ENCODE results near the gene CPSF4L. TPM values are rescaled to one million over a fixed set of nuclear protein-coding genes. Genes with fewer than 3 reads are reported as not detected.
A peak's percentile ranks its signal among the peaks of the same experiment; 100 is the strongest.

The CPSF4L gene
- total and polyA plus RNA-seq, 11 donors, result not detected

GRCh38 chr17:73203788-73204479 lies 57.7 kb downstream of the CPSF4L start:
- H3K36me3 ChIP-seq, result peaks cover 0 to 100% (median 98%) of the 10 kb centered on the region in 9 donors
- H3K4me1 ChIP-seq, result peaks cover 0 to 37% (median 17%) of the 10 kb centered on the region in 12 donors
- intact Hi-C loops (cut with DNase I), result no loop called here
- H3K4me3 ChIP-seq, result no peak overlapping the region
- WGBS, 4 donors, result 77 to 84% (median 80%) methylated on average over 10 of the region's 10 CpGs
- DNase-seq, result no peak
- no peak for TF ChIP-seq POLR2A (IDR thresholded peaks at IDR 0.05)
- TF ChIP-seq CTCF (IDR thresholded peaks at IDR 0.05), result no peak
- no peak for ATAC-seq
- no peaks in the 10 kb centered on the region for H3K27me3 ChIP-seq
- H3K27ac ChIP-seq, result peak overlapping the region in 9 of 12 donors; percentile 9 to 76 (median 58)
- no peaks in the 10 kb centered on the region for H3K9me3 ChIP-seq

- no peaks in the 10 kb centered on the region for H3K9me3 ChIP-seq
- peaks cover 0 to 100% (median 98%) of the 10 kb centered on the region in 9 donors for H3K36me3 ChIP-seq
- H3K27ac ChIP-seq, result peak overlapping the region in 11 of 12 donors; percentile 9 to 76 (median 58)
- H3K4me1 ChIP-seq, result peaks cover 0 to 32% (median 17%) of the 10 kb centered on the region in 12 donors
- H3K27me3 ChIP-seq, result no peaks in the 10 kb centered on the region
- H3K4me3 ChIP-seq, result no peak overlapping the region
- ATAC-seq (peak; percentile 78 to 81 (median 79)), DNase-seq (peak in 2 of 5 donors; percentile 41 to 43)
- TF ChIP-seq CTCF (IDR thresholded peaks at IDR 0.05), result no peak
- no peak for TF ChIP-seq POLR2A (IDR thresholded peaks at IDR 0.05)
- intact Hi-C loops (cut with DNase I), result no loop called here
- 25 to 35% (median 30%) methylated on average over 8 of the region's 8 CpGs for WGBS, 4 donors
These were observed 58.4 kb downstream of the CPSF4L start for GRCh38 chr17:73203135-73203787.

- H3K27me3 ChIP-seq, result no peaks in the 10 kb centered on the region
- H3K9me3 ChIP-seq, result no peaks in the 10 kb centered on the region
- no peak overlapping the region for H3K4me3 ChIP-seq
- DNase-seq, result peak in 2 of 5 donors; percentile 20 to 65
- H3K36me3 ChIP-seq, result peaks cover 0 to 100% (median 98%) of the 10 kb centered on the region in 9 donors
- intact Hi-C loops (cut with DNase I), result no loop called here
- no peak for TF ChIP-seq POLR2A (IDR thresholded peaks at IDR 0.05)
- TF ChIP-seq CTCF (IDR thresholded peaks at IDR 0.05), result no peak
- 67 to 81% (median 78%) methylated on average over 18 to 19 of the region's 19 CpGs for whole genome bisulfite sequencing, 4 donors
- peak overlapping the region in 7 of 12 donors; percentile 6 to 63 (median 22) for H3K27ac ChIP-seq
- H3K4me1 ChIP-seq, result peaks cover 0 to 28% (median 15%) of the 10 kb centered on the region in 12 donors
- ATAC-seq, result peak; percentile 39 to 70 (median 62)
These were observed 60.2 kb downstream of the CPSF4L start for GRCh38 chr17:73201215-73202069.

Data from heart left ventricle (tissue), 16 donors.